ENCODE measurements around the gene CAPZA1.

The CAPZA1 gene

DNA sequence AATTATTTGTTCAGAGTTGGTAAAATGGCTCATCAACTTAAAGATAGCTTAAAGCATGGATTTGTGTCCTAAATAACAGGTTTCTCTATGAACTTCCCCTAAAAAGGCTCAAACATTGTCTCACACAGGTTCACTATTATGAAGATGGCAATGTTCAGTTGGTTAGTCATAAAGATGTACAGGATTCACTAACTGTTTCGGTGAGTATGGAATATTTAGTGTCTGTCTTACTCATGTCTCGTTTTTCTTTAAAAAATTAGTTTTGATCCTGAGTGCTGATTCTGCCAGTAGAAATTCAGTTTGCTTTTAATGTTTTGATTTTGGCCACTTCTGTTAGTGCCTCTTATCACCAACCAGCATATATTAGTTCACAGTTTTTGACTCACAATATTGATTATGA is 47.3 kb downstream of the CAPZA1 start:
- no peak overlapping the region for H3K9ac ChIP-seq (ENCODE audit: low read length)
- H3K4me2 ChIP-seq (ENCODE audit: low read length): no peak overlapping the region
- H3K9me3 ChIP-seq (ENCODE audit: insufficient read depth, low read length): no peaks in the 10 kb centered on the region
- H4K20me1 ChIP-seq (ENCODE audit: insufficient read depth, low read length): peaks cover 3% of the 10 kb centered on the region; the same call in 1 of the 2 replicates
- H3K4me1 ChIP-seq (ENCODE audit: low read length): peaks cover 21% of the 10 kb centered on the region
- H3K79me2 ChIP-seq (ENCODE audit: low read length): no peaks in the 10 kb centered on the region
- H3K4me3 ChIP-seq (ENCODE audit: low read length): no peak overlapping the region
- peaks cover 31% of the 10 kb centered on the region for H3K36me3 ChIP-seq (replicated peaks; ENCODE audit: low read depth, low read length)
- no peak overlapping the region for H2AFZ ChIP-seq (ENCODE audit: low read depth, low read length)
- no peak overlapping the region for H3K27ac ChIP-seq (ENCODE audit: low read length)
- H3K27me3 ChIP-seq (ENCODE audit: low read depth, low read length): no peaks in the 10 kb centered on the region
- no peak for TF ChIP-seq EZH2phosphoT487 (IDR thresholded peaks at IDR 0.05; ENCODE audit: low read depth)
- TF ChIP-seq, protein P1, sequence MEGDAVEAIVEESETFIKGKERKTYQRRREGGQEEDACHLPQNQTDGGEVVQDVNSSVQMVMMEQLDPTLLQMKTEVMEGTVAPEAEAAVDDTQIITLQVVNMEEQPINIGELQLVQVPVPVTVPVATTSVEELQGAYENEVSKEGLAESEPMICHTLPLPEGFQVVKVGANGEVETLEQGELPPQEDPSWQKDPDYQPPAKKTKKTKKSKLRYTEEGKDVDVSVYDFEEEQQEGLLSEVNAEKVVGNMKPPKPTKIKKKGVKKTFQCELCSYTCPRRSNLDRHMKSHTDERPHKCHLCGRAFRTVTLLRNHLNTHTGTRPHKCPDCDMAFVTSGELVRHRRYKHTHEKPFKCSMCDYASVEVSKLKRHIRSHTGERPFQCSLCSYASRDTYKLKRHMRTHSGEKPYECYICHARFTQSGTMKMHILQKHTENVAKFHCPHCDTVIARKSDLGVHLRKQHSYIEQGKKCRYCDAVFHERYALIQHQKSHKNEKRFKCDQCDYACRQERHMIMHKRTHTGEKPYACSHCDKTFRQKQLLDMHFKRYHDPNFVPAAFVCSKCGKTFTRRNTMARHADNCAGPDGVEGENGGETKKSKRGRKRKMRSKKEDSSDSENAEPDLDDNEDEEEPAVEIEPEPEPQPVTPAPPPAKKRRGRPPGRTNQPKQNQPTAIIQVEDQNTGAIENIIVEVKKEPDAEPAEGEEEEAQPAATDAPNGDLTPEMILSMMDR (IDR thresholded peaks at IDR 0.05; ENCODE audit: low read depth, low read length): no peak

GRCh38 chr1:112672009-112672408 is 52.4 kb downstream of the CAPZA1 start:
- H3K36me3 ChIP-seq (replicated peaks; ENCODE audit: low read depth, low read length): peaks cover 15% of the 10 kb centered on the region
- no peak overlapping the region for H3K9ac ChIP-seq (ENCODE audit: low read length)
- no peak overlapping the region for H2AFZ ChIP-seq (ENCODE audit: low read depth, low read length)
- peaks cover 22% of the 10 kb centered on the region for H3K4me1 ChIP-seq (ENCODE audit: low read length)
- no peak for TF ChIP-seq EZH2phosphoT487 (IDR thresholded peaks at IDR 0.05; ENCODE audit: low read depth)
- TF ChIP-seq, protein P1 (IDR thresholded peaks at IDR 0.05; ENCODE audit: low read depth, low read length): no peak
- H3K4me3 ChIP-seq (ENCODE audit: low read length): no peak overlapping the region
- no peak overlapping the region for H3K4me2 ChIP-seq (ENCODE audit: low read length)
- no peak overlapping the region for H3K27ac ChIP-seq (ENCODE audit: low read length)
- no peaks in the 10 kb centered on the region; the same call in 1 of the 2 replicates for H4K20me1 ChIP-seq (ENCODE audit: insufficient read depth, low read length)
- no peaks in the 10 kb centered on the region for H3K9me3 ChIP-seq (ENCODE audit: insufficient read depth, low read length)
- no peaks in the 10 kb centered on the region for H3K79me2 ChIP-seq (ENCODE audit: low read length)
- no peaks in the 10 kb centered on the region for H3K27me3 ChIP-seq (ENCODE audit: low read depth, low read length)

GRCh38 chr1:112672842-112673241 is 53.2 kb downstream of the CAPZA1 start:
- H3K36me3 ChIP-seq (replicated peaks; ENCODE audit: low read depth, low read length): peaks cover 11% of the 10 kb centered on the region
- no peak overlapping the region for H3K27ac ChIP-seq (ENCODE audit: low read length)
- no peaks in the 10 kb centered on the region for H4K20me1 ChIP-seq (ENCODE audit: insufficient read depth, low read length)
- no peaks in the 10 kb centered on the region for H3K79me2 ChIP-seq (ENCODE audit: low read length)
- no peak overlapping the region for H3K9ac ChIP-seq (ENCODE audit: low read length)
- no peaks in the 10 kb centered on the region for H3K27me3 ChIP-seq (ENCODE audit: low read depth, low read length)
- H2AFZ ChIP-seq (ENCODE audit: low read depth, low read length): no peak overlapping the region
- TF ChIP-seq, protein P1 (IDR thresholded peaks at IDR 0.05; ENCODE audit: low read depth, low read length): no peak
- TF ChIP-seq EZH2phosphoT487 (IDR thresholded peaks at IDR 0.05; ENCODE audit: low read depth): no peak
- H3K4me3 ChIP-seq (ENCODE audit: low read length): no peak overlapping the region
- peaks cover 25% of the 10 kb centered on the region for H3K4me1 ChIP-seq (ENCODE audit: low read length)
- H3K4me2 ChIP-seq (ENCODE audit: low read length): no peak overlapping the region
- no peaks in the 10 kb centered on the region for H3K9me3 ChIP-seq (ENCODE audit: insufficient read depth, low read length)

- Histone ChIP-seq H4K20me1 (ENCODE audit: insufficient read depth, low read length) (no peaks in the 10 kb centered on the region), H2AFZ (ENCODE audit: low read depth, low read length) (no peak overlapping the region)
These were observed 54.2 kb downstream of the CAPZA1 start for GRCh38 chr1:112673592-112674439.

More at GRCh38 chr1:112673592-112674439, 54.2 kb downstream of the CAPZA1 start:
- Histone ChIP-seq H3K27me3 (ENCODE audit: low read depth, low read length) (no peaks in the 10 kb centered on the region), H3K27ac (ENCODE audit: low read length) (peak overlapping the region; percentile 41), H3K4me2 (ENCODE audit: low read length) (peak overlapping the region; percentile 99), H3K9me3 (ENCODE audit: insufficient read depth, low read length) (no peaks in the 10 kb centered on the region), H3K79me2 (ENCODE audit: low read length) (no peaks in the 10 kb centered on the region), H3K4me3 (ENCODE audit: low read length) (peak overlapping the region; percentile 98), H3K9ac (ENCODE audit: low read length) (peak overlapping the region; percentile 90), H3K4me1 (ENCODE audit: low read length) (peaks cover 21% of the 10 kb centered on the region), H3K36me3 (replicated peaks; ENCODE audit: low read depth, low read length) (peaks cover 10% of the 10 kb centered on the region)
- TF ChIP-seq, protein P1 (IDR thresholded peaks at IDR 0.05; ENCODE audit: low read depth, low read length): peak; percentile 35
- TF ChIP-seq EZH2phosphoT487 (IDR thresholded peaks at IDR 0.05; ENCODE audit: low read depth): no peak

Measured in OCI-LY3 (cell line).